ENCODE measurements around the gene SELENOW.
"Not testable (repeated sequence)": the region's sequence is repeated elsewhere in the genome, so short reads cannot be mapped to it uniquely, and the experiment has no call there.

The SELENOW gene

DNA sequence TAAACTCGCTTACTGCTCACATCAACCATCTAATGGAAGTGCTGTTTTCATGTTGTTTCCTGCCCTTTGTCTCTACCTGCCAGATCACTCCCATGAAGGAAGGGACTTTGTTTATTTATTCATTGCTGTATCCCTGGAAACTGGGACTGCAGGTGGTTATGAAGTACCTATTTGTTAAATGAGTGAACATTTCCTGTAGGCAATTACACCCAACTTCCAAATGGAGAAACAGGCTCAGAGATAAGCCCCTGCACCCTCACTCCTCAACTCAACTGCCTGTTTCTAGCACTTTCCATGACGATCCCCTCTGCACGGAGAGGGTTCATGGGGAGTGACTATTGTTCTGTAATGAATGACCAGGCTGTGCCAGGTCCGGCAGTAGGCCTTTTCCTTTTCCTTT, 1.9 kb upstream of the SELENOW start:
- no peak for DNase-seq (ENCODE audit: low read depth)
- H3K4me3 ChIP-seq (ENCODE audit: low read depth, low read length) = no peak overlapping the region
- TF ChIP-seq, protein P1, sequence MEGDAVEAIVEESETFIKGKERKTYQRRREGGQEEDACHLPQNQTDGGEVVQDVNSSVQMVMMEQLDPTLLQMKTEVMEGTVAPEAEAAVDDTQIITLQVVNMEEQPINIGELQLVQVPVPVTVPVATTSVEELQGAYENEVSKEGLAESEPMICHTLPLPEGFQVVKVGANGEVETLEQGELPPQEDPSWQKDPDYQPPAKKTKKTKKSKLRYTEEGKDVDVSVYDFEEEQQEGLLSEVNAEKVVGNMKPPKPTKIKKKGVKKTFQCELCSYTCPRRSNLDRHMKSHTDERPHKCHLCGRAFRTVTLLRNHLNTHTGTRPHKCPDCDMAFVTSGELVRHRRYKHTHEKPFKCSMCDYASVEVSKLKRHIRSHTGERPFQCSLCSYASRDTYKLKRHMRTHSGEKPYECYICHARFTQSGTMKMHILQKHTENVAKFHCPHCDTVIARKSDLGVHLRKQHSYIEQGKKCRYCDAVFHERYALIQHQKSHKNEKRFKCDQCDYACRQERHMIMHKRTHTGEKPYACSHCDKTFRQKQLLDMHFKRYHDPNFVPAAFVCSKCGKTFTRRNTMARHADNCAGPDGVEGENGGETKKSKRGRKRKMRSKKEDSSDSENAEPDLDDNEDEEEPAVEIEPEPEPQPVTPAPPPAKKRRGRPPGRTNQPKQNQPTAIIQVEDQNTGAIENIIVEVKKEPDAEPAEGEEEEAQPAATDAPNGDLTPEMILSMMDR (conservative IDR thresholded peaks at IDR 0.05; ENCODE audit: low read depth, low read length) = no peak

DNA sequence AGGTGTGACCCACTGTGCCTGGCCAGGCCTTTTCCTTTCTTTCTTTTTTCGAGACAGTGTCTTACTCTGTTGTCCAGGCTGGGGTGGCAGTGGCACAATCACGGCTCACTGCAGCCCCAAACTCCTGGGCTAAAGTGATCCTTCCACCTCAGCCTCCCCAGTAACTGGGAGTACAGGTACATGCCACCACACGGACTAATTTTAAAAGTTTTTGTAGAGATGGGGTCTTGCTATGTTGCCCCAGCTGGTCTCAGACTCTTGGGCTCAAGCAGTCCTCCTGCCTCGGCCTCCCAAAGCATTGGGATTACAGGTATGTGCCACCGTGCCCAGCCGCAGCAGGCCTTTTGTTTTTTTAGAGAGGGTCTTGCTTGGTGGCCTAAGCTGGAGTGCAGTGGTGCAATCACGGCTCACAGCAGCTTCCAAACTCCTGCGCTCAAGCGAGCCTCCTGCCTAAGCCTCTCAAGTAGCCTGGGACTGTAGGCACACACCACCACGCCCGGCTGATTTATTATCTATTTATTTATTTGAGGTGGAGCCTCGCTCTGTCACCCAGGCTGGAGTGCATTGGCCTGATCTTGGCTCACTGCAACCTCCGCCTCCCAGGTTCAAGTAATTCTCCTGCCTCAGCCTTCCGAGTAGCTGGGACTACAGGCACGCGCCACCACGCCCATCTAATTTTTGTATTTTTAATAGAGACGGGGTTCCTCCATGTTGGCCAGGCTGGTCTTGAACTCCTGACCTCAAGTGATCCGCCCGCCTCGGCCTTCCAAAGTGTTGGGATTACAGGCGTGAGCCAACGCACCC, 1.1 kb upstream of the SELENOW start:
- not testable (repeated sequence) for DNase-seq (ENCODE audit: low read depth)
- peak overlapping the region; percentile 92 for H3K4me3 ChIP-seq (ENCODE audit: low read depth, low read length)

DNA sequence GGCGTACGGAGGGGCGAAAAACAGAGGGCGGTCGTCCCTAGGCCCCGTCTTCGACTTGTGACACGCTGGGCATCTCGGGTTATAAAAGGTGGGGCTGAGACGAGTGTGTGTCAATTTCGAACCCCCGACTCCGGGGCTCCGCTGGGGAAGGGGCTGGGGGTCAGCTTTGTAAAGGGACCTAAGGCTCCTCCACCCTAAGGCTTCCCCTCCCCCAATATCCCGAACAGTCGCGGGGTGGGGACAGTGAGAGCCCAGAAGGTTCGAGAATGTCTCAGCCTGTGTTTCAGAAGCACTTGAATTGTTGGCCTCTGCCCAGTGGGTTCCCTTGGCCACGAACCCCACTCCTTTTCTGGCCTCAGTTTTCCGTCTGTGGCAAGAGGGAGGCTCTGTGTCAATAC, 450 bp downstream of the SELENOW start:
- DNase-seq (ENCODE audit: low read depth) = peak; percentile 21
- TF ChIP-seq, protein P1 (conservative IDR thresholded peaks at IDR 0.05; ENCODE audit: low read depth, low read length) = no peak
- H3K4me3 ChIP-seq (ENCODE audit: low read depth, low read length) = peak overlapping the region; percentile 92

DNA sequence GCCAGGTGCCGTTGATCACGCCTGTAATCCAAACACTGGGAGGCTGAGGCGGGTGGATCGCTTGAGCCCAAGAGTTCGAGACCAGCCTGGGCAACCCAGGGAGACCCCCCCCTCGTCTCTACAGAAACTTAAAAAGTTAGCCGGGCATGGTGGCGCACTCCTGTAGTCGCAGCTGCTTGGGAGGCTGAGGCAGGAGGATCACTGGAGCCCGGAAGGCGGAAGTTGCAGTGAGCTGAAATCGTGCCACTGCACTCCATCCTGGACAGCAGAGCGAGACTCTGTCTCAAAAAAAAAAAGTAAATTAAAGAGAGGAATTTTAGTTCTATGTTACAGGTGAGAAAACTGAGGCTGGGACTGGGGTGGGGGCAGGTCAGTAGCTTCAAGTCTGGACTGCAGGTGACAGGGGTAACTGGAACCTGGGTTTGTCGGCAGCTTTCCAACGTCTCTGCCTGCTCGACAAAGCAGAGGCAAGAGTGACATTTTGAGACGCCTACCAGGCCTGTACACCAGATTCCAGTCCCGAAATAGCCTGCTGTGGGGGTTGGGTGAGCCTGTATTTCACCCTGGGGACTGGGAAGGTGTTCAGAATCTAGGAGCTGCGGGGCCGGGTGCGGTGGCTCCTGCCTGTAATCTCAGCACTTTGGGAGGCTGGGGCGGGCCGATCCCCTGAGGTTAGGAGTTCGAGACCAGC, 1.2 kb downstream of the SELENOW start:
- DNase-seq (ENCODE audit: low read depth) = no peak
- peak overlapping the region; percentile 92 for H3K4me3 ChIP-seq (ENCODE audit: low read depth, low read length)
- TF ChIP-seq, protein P1 (conservative IDR thresholded peaks at IDR 0.05; ENCODE audit: low read depth, low read length) = no peak

DNA sequence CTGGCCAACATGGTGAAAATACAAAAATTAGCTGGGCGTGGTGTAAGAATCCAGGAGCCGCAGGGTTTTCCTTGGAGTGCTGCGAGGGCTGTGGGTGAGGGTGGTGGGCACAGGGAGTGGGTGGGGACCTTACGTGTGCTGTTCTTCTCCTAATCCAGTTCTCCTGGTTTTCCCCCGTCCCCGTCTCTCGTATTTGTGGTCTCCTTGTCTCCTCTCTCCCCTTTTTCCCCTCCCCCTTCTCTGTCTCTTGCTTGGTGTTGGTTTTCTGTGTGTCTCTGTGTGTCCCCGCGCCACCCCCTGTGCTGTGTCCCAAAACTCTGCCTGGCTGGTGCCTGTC, 1.7 kb downstream of the SELENOW start:
- peak overlapping the region; percentile 5 for H3K4me3 ChIP-seq (ENCODE audit: low read depth, low read length)
- TF ChIP-seq, protein P1 (conservative IDR thresholded peaks at IDR 0.05; ENCODE audit: low read depth, low read length) = no peak
- no peak for DNase-seq (ENCODE audit: low read depth)

GRCh38 chr19:47781590-47782262, 3.2 kb downstream of the SELENOW start:
- DNase-seq (ENCODE audit: low read depth) = peak; percentile 38
- H3K4me3 ChIP-seq (ENCODE audit: low read depth, low read length) = no peak overlapping the region
- TF ChIP-seq, protein P1 (conservative IDR thresholded peaks at IDR 0.05; ENCODE audit: low read depth, low read length) = no peak

GRCh38 chr19:47786566-47786965, 8.1 kb downstream of the SELENOW start:
- TF ChIP-seq, protein P1 (conservative IDR thresholded peaks at IDR 0.05; ENCODE audit: low read depth, low read length) = no peak
- no peak overlapping the region for H3K4me3 ChIP-seq (ENCODE audit: low read depth, low read length)
- no peak for DNase-seq (ENCODE audit: low read depth)

GRCh38 chr19:47787307-47787706, 8.8 kb downstream of the SELENOW start:
- not testable (repeated sequence) for H3K4me3 ChIP-seq (ENCODE audit: low read depth, low read length); DNase-seq (ENCODE audit: low read depth)

GRCh38 chr19:47789811-47790210, 11.3 kb downstream of the SELENOW start:
- not testable (repeated sequence) for DNase-seq (ENCODE audit: low read depth); H3K4me3 ChIP-seq (ENCODE audit: low read depth, low read length)

All from choroid plexus epithelial cell (primary cell).